AG20443 (cell line): ENCODE data around the gene TBL3.
"Not testable (repeated sequence)": the region's sequence is repeated elsewhere in the genome, so short reads cannot be mapped to it uniquely, and the experiment has no call there.

Experiments
- DNase-seq: peaks from one replicate; pipeline ENCODE4 v3.0.0; 2012; ENCODE audit warnings: low spot score, mixed read lengths

The TBL3 gene

GRCh38 chr16:1942810-1943726, 28.8 kb upstream of the TBL3 start, which contains the start of gene MSRB1:
Gene MSRB1, minus strand, starts transcription at chr16:1943199. Its CDS starts 43 bp downstream, at chr16:1943156.
- peak; percentile 100 for DNase-seq

GRCh38 chr16:1944612-1945199, 27.1 kb upstream of the TBL3 start:
- DNase-seq: no peak

- DNase-seq: no peak
Observed at GRCh38 chr16:1945559-1946391, 26.1 kb upstream of the TBL3 start.

GRCh38 chr16:1946495-1947368, 25.1 kb upstream of the TBL3 start:
- DNase-seq: no peak

GRCh38 chr16:1947369-1947670, 24.5 kb upstream of the TBL3 start:
- DNase-seq: no peak

GRCh38 chr16:1949507-1949906, 22.3 kb upstream of the TBL3 start:
- DNase-seq: no peak

- DNase-seq: no peak
Observed at GRCh38 chr16:1950047-1950446, 21.8 kb upstream of the TBL3 start.

GRCh38 chr16:1950559-1950958, 21.3 kb upstream of the TBL3 start:
- DNase-seq: no peak

- no peak for DNase-seq
Observed at GRCh38 chr16:1953734-1954133, 18.1 kb upstream of the TBL3 start.

- DNase-seq: not testable (repeated sequence)
Observed at GRCh38 chr16:1957434-1958142, 14.3 kb upstream of the TBL3 start.

- DNase-seq: not testable (repeated sequence)
Observed at GRCh38 chr16:1958143-1958491, 13.7 kb upstream of the TBL3 start.

GRCh38 chr16:1958715-1959268, 13.1 kb upstream of the TBL3 start:
- DNase-seq: no peak

- peak; percentile 96 for DNase-seq
Observed at GRCh38 chr16:1959269-1960039, 12.4 kb upstream of the TBL3 start, which contains the start of gene NDUFB10. Gene NDUFB10, plus strand, starts transcription at chr16:1959538. Its CDS starts 87 bp downstream, at chr16:1959625.

- DNase-seq: no peak
Observed at GRCh38 chr16:1960665-1961630, 10.9 kb upstream of the TBL3 start.

GRCh38 chr16:1961651-1962067, 10.2 kb upstream of the TBL3 start:
- DNase-seq: no peak

GRCh38 chr16:1962161-1963153, 9.4 kb upstream of the TBL3 start:
- DNase-seq: not testable (repeated sequence)

GRCh38 chr16:1963806-1964505, 7.9 kb upstream of the TBL3 start:
- DNase-seq: no peak
